ENCODE measurements around the gene ASGR1. TPM values are rescaled to one million over a fixed set of nuclear protein-coding genes. Genes with fewer than 3 reads are reported as not detected.

ASGR1 gene
- total RNA-seq, 1 experiment from 2014 or later: 6.1 TPM

- Histone ChIP-seq H3K4me1 (ENCODE audit: insufficient read depth, low read length, poor library complexity, severe bottlenecking) (peaks cover 51% of the 10 kb centered on the region), H3K27ac (ENCODE audit: low read depth, low read length, poor library complexity, severe bottlenecking) (peak overlapping the region; percentile 79), H3K27me3 (replicated peaks; ENCODE audit: insufficient read depth, low read depth, low read length, poor library complexity) (no peaks in the 10 kb centered on the region), H3K9me3 (ENCODE audit: low read depth, low read length, poor library complexity, severe bottlenecking) (no peaks in the 10 kb centered on the region), H3K4me3 (ENCODE audit: low read depth, low read length, poor library complexity, severe bottlenecking) (peak overlapping the region; percentile 73), H3K36me3 (ENCODE audit: insufficient read depth, low read length, poor library complexity, severe bottlenecking) (no peaks in the 10 kb centered on the region)
- TF ChIP-seq EZH2 (IDR thresholded peaks at IDR 0.05; ENCODE audit: borderline replicate concordance, low read depth, low read length, poor library complexity, severe bottlenecking): no peak
- no TSS peak for BruUV-seq (replicated peaks)
- intact Hi-C loops (cut with micrococcal nuclease; ENCODE audit: unreplicated experiment): no loop called here
- ChIA-PET POLR2A (ENCODE audit: low non-redundant PET) (no interaction called here), CTCF (interaction anchor here (0.6 kb wide), 1 partner anchor 80 kb away, joined by 3 read pairs; no protein-coding TSS in a partner anchor)
- DNase-seq (ENCODE audit: low spot score): peak; percentile 54
Measured at GRCh38 chr17:7215652-7216180, 36.5 kb upstream of the ASGR1 start.

GRCh38 chr17:7215136-7215638 is 36.0 kb upstream of the ASGR1 start:
- CTCF ChIA-PET: interaction anchor here (0.7 to 1.3 kb wide), 3 partner anchors 66 to 170 kb away, joined by 3 to 7 read pairs (median 3); partner anchors contain the start of gene SLC2A4
- Histone ChIP-seq H3K4me3 (ENCODE audit: low read depth, low read length, poor library complexity, severe bottlenecking) (peak overlapping the region; percentile 73), H3K9me3 (ENCODE audit: low read depth, low read length, poor library complexity, severe bottlenecking) (no peaks in the 10 kb centered on the region), H3K27ac (ENCODE audit: low read depth, low read length, poor library complexity, severe bottlenecking) (peak overlapping the region; percentile 79), H3K27me3 (replicated peaks; ENCODE audit: insufficient read depth, low read depth, low read length, poor library complexity) (no peaks in the 10 kb centered on the region), H3K36me3 (ENCODE audit: insufficient read depth, low read length, poor library complexity, severe bottlenecking) (no peaks in the 10 kb centered on the region), H3K4me1 (ENCODE audit: insufficient read depth, low read length, poor library complexity, severe bottlenecking) (peaks cover 51% of the 10 kb centered on the region)
- no peak for DNase-seq (ENCODE audit: low spot score)
- BruUV-seq (replicated peaks): no TSS peak
- intact Hi-C loops (cut with micrococcal nuclease; ENCODE audit: unreplicated experiment): no loop called here
- POLR2A ChIA-PET (ENCODE audit: low non-redundant PET): no interaction called here
- TF ChIP-seq CTCF (conservative IDR thresholded peaks at IDR 0.05; ENCODE audit: low read depth, low read length) (no peak; the same call in 1 of the 2 replicates), EZH2 (IDR thresholded peaks at IDR 0.05; ENCODE audit: borderline replicate concordance, low read depth, low read length, poor library complexity, severe bottlenecking) (no peak)

GRCh38 chr17:7214300-7215135 is 35.3 kb upstream of the ASGR1 start:
- Histone ChIP-seq H3K27ac (ENCODE audit: low read depth, low read length, poor library complexity, severe bottlenecking) (peak overlapping the region; percentile 79), H3K36me3 (ENCODE audit: insufficient read depth, low read length, poor library complexity, severe bottlenecking) (no peaks in the 10 kb centered on the region), H3K27me3 (replicated peaks; ENCODE audit: insufficient read depth, low read depth, low read length, poor library complexity) (no peaks in the 10 kb centered on the region), H3K4me1 (ENCODE audit: insufficient read depth, low read length, poor library complexity, severe bottlenecking) (peaks cover 50% of the 10 kb centered on the region), H3K9me3 (ENCODE audit: low read depth, low read length, poor library complexity, severe bottlenecking) (no peaks in the 10 kb centered on the region), H3K4me3 (ENCODE audit: low read depth, low read length, poor library complexity, severe bottlenecking) (peak overlapping the region; percentile 73)
- CTCF ChIA-PET: interaction anchor here (0.6 to 1.3 kb wide), 8 partner anchors 10 to 473 kb away, joined by 3 to 7 read pairs (median 3); partner anchors contain the start of genes SLC16A13, SLC2A4, TP53 and WRAP53
- BruUV-seq (replicated peaks): no TSS peak
- intact Hi-C loops (cut with micrococcal nuclease; ENCODE audit: unreplicated experiment): no loop called here
- DNase-seq (ENCODE audit: low spot score): peak; percentile 99
- POLR2A ChIA-PET (ENCODE audit: low non-redundant PET): interaction anchor here (0.6 to 0.8 kb wide), 2 partner anchors 17 to 20 kb away, joined by 3 to 5 read pairs; partner anchors contain the start of gene DVL2
- peak; percentile 66 for TF ChIP-seq CTCF (conservative IDR thresholded peaks at IDR 0.05; ENCODE audit: low read depth, low read length)
- TF ChIP-seq EZH2 (IDR thresholded peaks at IDR 0.05; ENCODE audit: borderline replicate concordance, low read depth, low read length, poor library complexity, severe bottlenecking): no peak

Measured in A673 (cell line).